GM23248 (cell line): Measurements from ENCODE around the gene SIK2.

ENCODE experiments used
- EZH2 ChIP-seq: fragments of 200-600 bp; sonication (generic); IDR thresholded peaks from 2 replicates; pipeline ENCODE4 v1.6.1; 2018; ENCODE audit warnings: antibody characterized with exemption, mild to moderate bottlenecking; ENCODE audit not compliant: insufficient read depth, poor library complexity, severe bottlenecking
- EZH2phosphoT487 ChIP-seq: fragments of 200-600 bp; sonication (generic); IDR thresholded peaks from 2 replicates; pipeline ENCODE4 v1.6.1; 2018; ENCODE audit warnings: antibody characterized with exemption, moderate library complexity, mild to moderate bottlenecking, low read depth; ENCODE audit not compliant: insufficient read depth

DNA sequence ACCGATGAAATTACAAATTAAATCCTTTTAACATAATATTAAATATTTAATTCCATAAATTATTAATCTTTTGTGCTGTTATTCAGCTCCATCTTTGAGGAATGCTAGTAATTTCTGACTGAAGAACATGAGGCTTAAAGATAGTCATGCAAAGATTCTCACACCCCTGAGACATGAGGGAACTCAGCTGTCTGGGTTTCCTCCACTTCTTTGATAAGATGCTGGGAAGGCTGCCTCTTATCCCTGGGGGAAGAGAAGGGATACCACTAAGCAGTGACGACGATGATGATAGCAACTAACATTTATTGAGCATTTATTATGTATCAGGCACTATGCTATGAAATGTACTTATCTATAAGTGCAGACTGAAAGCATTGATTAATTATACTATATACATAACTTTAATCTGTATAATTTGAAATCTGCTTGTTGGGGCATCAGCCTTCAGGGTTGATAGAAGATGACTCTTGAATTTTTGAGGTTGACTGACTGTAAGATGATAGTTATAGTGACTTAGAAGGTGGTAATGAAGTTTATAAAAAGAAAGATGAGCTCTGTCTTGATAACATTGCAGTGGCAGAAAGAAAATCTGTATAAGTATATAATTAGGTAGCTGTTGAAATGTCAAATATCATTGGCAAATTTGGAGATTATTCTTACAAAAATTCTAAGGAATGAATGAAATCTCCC is 78.4 kb downstream of the SIK2 start:
- no peak for TF ChIP-seq EZH2
- TF ChIP-seq EZH2phosphoT487, result no peak
